Measurements from ENCODE around the gene PTPRA.

Gene PTPRA

GRCh38 chr20:2984956-2985661 is 111.8 kb downstream of the PTPRA start:
- no peak overlapping the region for H3K27ac ChIP-seq (ENCODE audit: low read depth in 2 of 2, low read length in 2 of 2)

GRCh38 chr20:2986466-2986865 is 113.2 kb downstream of the PTPRA start:
- no peaks in the 10 kb centered on the region for H3K27me3 ChIP-seq (ENCODE audit: control insufficient read depth in 2 of 2, insufficient read depth in 2 of 2, low read length in 2 of 2)
- no peak overlapping the region for H3K9ac ChIP-seq (ENCODE audit: low read depth in 1 of 2, low read length in 2 of 2)
- H3K27ac ChIP-seq (ENCODE audit: low read depth in 2 of 2, low read length in 2 of 2): no peak overlapping the region
- no peak overlapping the region for H3K4me3 ChIP-seq (ENCODE audit: low read length in 2 of 2)
- H3K4me1 ChIP-seq (ENCODE audit: control insufficient read depth in 2 of 2, insufficient read depth in 2 of 2, low read length in 2 of 2): no peaks in the 10 kb centered on the region
- no peaks in the 10 kb centered on the region for H3K9me3 ChIP-seq (ENCODE audit: control insufficient read depth in 2 of 2, low read length in 2 of 2)
- H3K36me3 ChIP-seq (ENCODE audit: control insufficient read depth in 2 of 2, insufficient read depth in 2 of 2, low read length in 2 of 2): peaks cover 24 to 40% of the 10 kb centered on the region in 2 donors

More at GRCh38 chr20:2984956-2985661, 111.8 kb downstream of the PTPRA start:
- no peaks in the 10 kb centered on the region for H3K9me3 ChIP-seq (ENCODE audit: control insufficient read depth in 2 of 2, low read length in 2 of 2)
- H3K4me3 ChIP-seq (ENCODE audit: low read length in 2 of 2): no peak overlapping the region
- H3K36me3 ChIP-seq (ENCODE audit: control insufficient read depth in 2 of 2, insufficient read depth in 2 of 2, low read length in 2 of 2): peaks cover 18 to 31% of the 10 kb centered on the region in 2 donors
- no peaks in the 10 kb centered on the region for H3K27me3 ChIP-seq (ENCODE audit: control insufficient read depth in 2 of 2, insufficient read depth in 2 of 2, low read length in 2 of 2)
- H3K9ac ChIP-seq (ENCODE audit: low read depth in 1 of 2, low read length in 2 of 2): no peak overlapping the region
- no peaks in the 10 kb centered on the region for H3K4me1 ChIP-seq (ENCODE audit: control insufficient read depth in 2 of 2, insufficient read depth in 2 of 2, low read length in 2 of 2)

- Histone ChIP-seq H3K36me3 (ENCODE audit: control insufficient read depth in 2 of 2, insufficient read depth in 2 of 2, low read length in 2 of 2) (peaks cover 28 to 46% of the 10 kb centered on the region in 2 donors), H3K27ac (ENCODE audit: low read depth in 2 of 2, low read length in 2 of 2) (no peak overlapping the region), H3K9me3 (ENCODE audit: control insufficient read depth in 2 of 2, low read length in 2 of 2) (no peaks in the 10 kb centered on the region)
These were observed 114.6 kb downstream of the PTPRA start for GRCh38 chr20:2987861-2988260.

GRCh38 chr20:2991532-2991931 is 118.3 kb downstream of the PTPRA start:
- no peak overlapping the region for H3K9ac ChIP-seq (ENCODE audit: low read depth in 1 of 2, low read length in 2 of 2)
- peaks cover 32 to 61% of the 10 kb centered on the region in 2 donors for H3K36me3 ChIP-seq (ENCODE audit: control insufficient read depth in 2 of 2, insufficient read depth in 2 of 2, low read length in 2 of 2)
- no peak overlapping the region for H3K27ac ChIP-seq (ENCODE audit: low read depth in 2 of 2, low read length in 2 of 2)
- H3K4me1 ChIP-seq (ENCODE audit: control insufficient read depth in 2 of 2, insufficient read depth in 2 of 2, low read length in 2 of 2): no peaks in the 10 kb centered on the region
- H3K27me3 ChIP-seq (ENCODE audit: control insufficient read depth in 2 of 2, insufficient read depth in 2 of 2, low read length in 2 of 2): no peaks in the 10 kb centered on the region
- H3K9me3 ChIP-seq (ENCODE audit: control insufficient read depth in 2 of 2, low read length in 2 of 2): no peaks in the 10 kb centered on the region
- H3K4me3 ChIP-seq (ENCODE audit: low read length in 2 of 2): no peak overlapping the region

More at GRCh38 chr20:2987861-2988260, 114.6 kb downstream of the PTPRA start:
- H3K9ac ChIP-seq (ENCODE audit: low read depth in 1 of 2, low read length in 2 of 2): no peak overlapping the region
- no peaks in the 10 kb centered on the region for H3K27me3 ChIP-seq (ENCODE audit: control insufficient read depth in 2 of 2, insufficient read depth in 2 of 2, low read length in 2 of 2)
- no peak overlapping the region for H3K4me3 ChIP-seq (ENCODE audit: low read length in 2 of 2)
- H3K4me1 ChIP-seq (ENCODE audit: control insufficient read depth in 2 of 2, insufficient read depth in 2 of 2, low read length in 2 of 2): no peaks in the 10 kb centered on the region

GRCh38 chr20:2993250-2993649 is 120.0 kb downstream of the PTPRA start:
- no peak overlapping the region for H3K9ac ChIP-seq (ENCODE audit: low read depth in 1 of 2, low read length in 2 of 2)
- no peaks in the 10 kb centered on the region for H3K27me3 ChIP-seq (ENCODE audit: control insufficient read depth in 2 of 2, insufficient read depth in 2 of 2, low read length in 2 of 2)
- peaks cover 21 to 46% of the 10 kb centered on the region in 2 donors for H3K36me3 ChIP-seq (ENCODE audit: control insufficient read depth in 2 of 2, insufficient read depth in 2 of 2, low read length in 2 of 2)
- no peak overlapping the region for H3K4me3 ChIP-seq (ENCODE audit: low read length in 2 of 2)
- H3K27ac ChIP-seq (ENCODE audit: low read depth in 2 of 2, low read length in 2 of 2): no peak overlapping the region
- no peaks in the 10 kb centered on the region for H3K4me1 ChIP-seq (ENCODE audit: control insufficient read depth in 2 of 2, insufficient read depth in 2 of 2, low read length in 2 of 2)
- no peaks in the 10 kb centered on the region for H3K9me3 ChIP-seq (ENCODE audit: control insufficient read depth in 2 of 2, low read length in 2 of 2)

- no peak overlapping the region for H3K27ac ChIP-seq (ENCODE audit: low read depth in 2 of 2, low read length in 2 of 2)
- no peaks in the 10 kb centered on the region for H3K4me1 ChIP-seq (ENCODE audit: control insufficient read depth in 2 of 2, insufficient read depth in 2 of 2, low read length in 2 of 2)
- H3K9ac ChIP-seq (ENCODE audit: low read depth in 1 of 2, low read length in 2 of 2): no peak overlapping the region
- peaks cover 9 to 29% of the 10 kb centered on the region in 2 donors for H3K36me3 ChIP-seq (ENCODE audit: control insufficient read depth in 2 of 2, insufficient read depth in 2 of 2, low read length in 2 of 2)
- H3K27me3 ChIP-seq (ENCODE audit: control insufficient read depth in 2 of 2, insufficient read depth in 2 of 2, low read length in 2 of 2): no peaks in the 10 kb centered on the region
- no peak overlapping the region for H3K4me3 ChIP-seq (ENCODE audit: low read length in 2 of 2)
- no peaks in the 10 kb centered on the region for H3K9me3 ChIP-seq (ENCODE audit: control insufficient read depth in 2 of 2, low read length in 2 of 2)
These were observed 122.5 kb downstream of the PTPRA start for GRCh38 chr20:2995796-2996195.

- Histone ChIP-seq H3K36me3 (ENCODE audit: control insufficient read depth in 2 of 2, insufficient read depth in 2 of 2, low read length in 2 of 2) (peaks cover 7 to 13% of the 10 kb centered on the region in 2 donors), H3K27ac (ENCODE audit: low read depth in 2 of 2, low read length in 2 of 2) (no peak overlapping the region)
These were observed 125.4 kb downstream of the PTPRA start for GRCh38 chr20:2998728-2999127.

DNA sequence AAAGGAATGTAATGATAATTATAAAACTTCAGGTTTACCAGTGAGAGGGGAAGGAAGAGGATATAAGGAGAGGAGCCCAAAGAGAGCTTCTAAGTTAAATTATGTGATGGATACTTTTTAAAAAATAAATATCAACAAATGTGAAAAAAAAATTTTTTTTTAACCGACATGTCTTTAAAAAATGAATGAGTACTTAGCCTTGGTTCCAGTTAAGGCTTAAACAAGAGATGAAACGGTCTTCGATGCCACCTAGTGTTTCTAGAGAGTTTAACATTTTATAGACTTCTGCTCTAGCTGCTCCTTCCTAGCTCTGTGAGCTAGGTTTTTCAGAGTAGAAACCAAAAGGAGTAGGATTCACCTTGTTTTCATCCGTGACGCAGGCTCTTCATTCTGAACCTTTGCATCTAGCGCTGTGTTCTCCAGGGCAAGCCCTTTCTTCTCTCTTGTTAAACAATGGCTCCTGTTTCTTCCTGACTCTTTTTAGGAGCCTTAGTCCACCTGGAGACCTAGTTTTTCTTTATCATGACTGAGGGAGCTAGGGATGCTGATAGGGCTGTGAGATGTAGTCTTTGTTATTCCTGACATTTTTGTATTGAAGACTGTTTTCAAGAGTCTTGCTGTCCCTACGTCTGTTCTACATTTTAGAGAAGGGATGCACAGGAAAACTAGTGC is 127.7 kb downstream of the PTPRA start:
- Histone ChIP-seq H3K9me3 (ENCODE audit: control insufficient read depth in 2 of 2, low read length in 2 of 2) (no peaks in the 10 kb centered on the region), H3K36me3 (ENCODE audit: control insufficient read depth in 2 of 2, insufficient read depth in 2 of 2, low read length in 2 of 2) (peaks cover 12 to 13% of the 10 kb centered on the region in 2 donors), H3K27ac (ENCODE audit: low read depth in 2 of 2, low read length in 2 of 2) (no peak overlapping the region), H3K9ac (ENCODE audit: low read depth in 1 of 2, low read length in 2 of 2) (no peak overlapping the region), H3K27me3 (ENCODE audit: control insufficient read depth in 2 of 2, insufficient read depth in 2 of 2, low read length in 2 of 2) (no peaks in the 10 kb centered on the region), H3K4me1 (ENCODE audit: control insufficient read depth in 2 of 2, insufficient read depth in 2 of 2, low read length in 2 of 2) (no peaks in the 10 kb centered on the region), H3K4me3 (ENCODE audit: low read length in 2 of 2) (no peak overlapping the region)

More at GRCh38 chr20:2998728-2999127, 125.4 kb downstream of the PTPRA start:
- Histone ChIP-seq H3K9ac (ENCODE audit: low read depth in 1 of 2, low read length in 2 of 2) (no peak overlapping the region), H3K27me3 (ENCODE audit: control insufficient read depth in 2 of 2, insufficient read depth in 2 of 2, low read length in 2 of 2) (no peaks in the 10 kb centered on the region), H3K4me1 (ENCODE audit: control insufficient read depth in 2 of 2, insufficient read depth in 2 of 2, low read length in 2 of 2) (no peaks in the 10 kb centered on the region), H3K9me3 (ENCODE audit: control insufficient read depth in 2 of 2, low read length in 2 of 2) (no peaks in the 10 kb centered on the region), H3K4me3 (ENCODE audit: low read length in 2 of 2) (no peak overlapping the region)

DNA sequence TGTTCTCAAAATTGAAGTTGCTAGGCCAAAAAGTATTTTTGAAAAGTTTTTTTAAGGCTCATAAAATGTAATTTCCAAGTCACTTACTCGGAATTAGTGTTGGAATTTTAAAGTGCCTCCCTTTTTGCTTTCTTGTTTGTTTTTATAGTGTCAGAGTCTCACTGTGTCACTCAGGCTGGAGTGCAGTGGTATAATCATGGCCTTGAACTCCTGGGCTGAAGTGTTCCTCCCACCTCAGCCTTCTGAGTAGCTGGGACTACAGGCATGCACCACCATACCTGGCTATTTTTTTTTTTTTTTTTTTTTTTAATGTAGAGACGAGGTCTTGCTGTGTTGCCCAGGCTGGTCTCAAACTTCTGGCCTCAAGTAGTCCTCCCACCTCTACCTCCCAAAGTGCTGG is 130.1 kb downstream of the PTPRA start:
- H3K9ac ChIP-seq (ENCODE audit: low read depth in 1 of 2, low read length in 2 of 2): no peak overlapping the region
- peaks cover 26 to 32% of the 10 kb centered on the region in 2 donors for H3K36me3 ChIP-seq (ENCODE audit: control insufficient read depth in 2 of 2, insufficient read depth in 2 of 2, low read length in 2 of 2)
- H3K4me1 ChIP-seq (ENCODE audit: control insufficient read depth in 2 of 2, insufficient read depth in 2 of 2, low read length in 2 of 2): no peaks in the 10 kb centered on the region
- no peak overlapping the region for H3K4me3 ChIP-seq (ENCODE audit: low read length in 2 of 2)
- no peaks in the 10 kb centered on the region for H3K27me3 ChIP-seq (ENCODE audit: control insufficient read depth in 2 of 2, insufficient read depth in 2 of 2, low read length in 2 of 2)
- H3K27ac ChIP-seq (ENCODE audit: low read depth in 2 of 2, low read length in 2 of 2): no peak overlapping the region
- H3K9me3 ChIP-seq (ENCODE audit: control insufficient read depth in 2 of 2, low read length in 2 of 2): no peaks in the 10 kb centered on the region

- no peak overlapping the region for H3K27ac ChIP-seq (ENCODE audit: low read depth in 2 of 2, low read length in 2 of 2)
- H3K4me3 ChIP-seq (ENCODE audit: low read length in 2 of 2): no peak overlapping the region
- H3K9ac ChIP-seq (ENCODE audit: low read depth in 1 of 2, low read length in 2 of 2): no peak overlapping the region
- H3K4me1 ChIP-seq (ENCODE audit: control insufficient read depth in 2 of 2, insufficient read depth in 2 of 2, low read length in 2 of 2): no peaks in the 10 kb centered on the region
- peaks cover 26 to 34% of the 10 kb centered on the region in 2 donors for H3K36me3 ChIP-seq (ENCODE audit: control insufficient read depth in 2 of 2, insufficient read depth in 2 of 2, low read length in 2 of 2)
- H3K9me3 ChIP-seq (ENCODE audit: control insufficient read depth in 2 of 2, low read length in 2 of 2): no peaks in the 10 kb centered on the region
- H3K27me3 ChIP-seq (ENCODE audit: control insufficient read depth in 2 of 2, insufficient read depth in 2 of 2, low read length in 2 of 2): no peaks in the 10 kb centered on the region
These were observed 137.9 kb downstream of the PTPRA start for GRCh38 chr20:3010985-3011723.
